IPS-NIHi7 (cell line): Measurements from ENCODE around the gene PAIP2B.

Experiments
- DNase-seq: peaks from one replicate; pipeline ENCODE4 v3.0.0; 2012; ENCODE audit warnings: mixed read lengths; ENCODE audit errors: extremely low spot score

The PAIP2B gene

GRCh38 chr2:71154279-71154678, 72.6 kb downstream of the PAIP2B start:
- DNase-seq, result no peak

DNA sequence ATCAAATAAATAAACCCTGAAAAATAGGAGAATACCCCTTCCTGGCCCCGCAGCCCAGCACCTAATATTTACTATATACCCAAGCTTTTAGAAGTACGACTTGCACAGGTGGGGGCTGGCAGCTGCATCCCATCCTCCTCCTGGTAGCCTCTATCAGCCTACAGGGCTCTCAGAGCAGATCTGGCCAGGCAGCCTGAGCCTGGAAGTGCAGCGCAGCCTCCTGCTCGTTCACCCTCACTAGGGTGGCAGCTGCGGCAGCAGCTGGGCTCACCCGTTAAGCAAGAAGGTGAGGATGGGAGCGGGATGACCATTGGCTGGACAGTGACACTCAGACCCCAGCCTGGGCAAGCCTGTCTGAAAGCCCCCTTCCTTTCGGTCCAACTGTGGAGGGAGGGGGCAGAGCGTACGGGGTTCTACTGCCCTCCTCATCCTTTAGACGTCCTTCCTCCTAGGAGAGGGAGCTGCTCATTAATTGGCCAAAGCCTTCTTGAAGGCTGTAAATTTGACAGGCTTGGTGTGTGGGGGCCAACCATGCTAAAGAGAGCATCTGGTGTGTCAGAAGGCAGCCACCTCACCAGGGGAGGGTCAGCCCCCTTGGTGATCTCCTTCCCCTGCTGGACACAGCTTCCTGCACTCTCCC, 73.2 kb downstream of the PAIP2B start:
- DNase-seq, result no peak

DNA sequence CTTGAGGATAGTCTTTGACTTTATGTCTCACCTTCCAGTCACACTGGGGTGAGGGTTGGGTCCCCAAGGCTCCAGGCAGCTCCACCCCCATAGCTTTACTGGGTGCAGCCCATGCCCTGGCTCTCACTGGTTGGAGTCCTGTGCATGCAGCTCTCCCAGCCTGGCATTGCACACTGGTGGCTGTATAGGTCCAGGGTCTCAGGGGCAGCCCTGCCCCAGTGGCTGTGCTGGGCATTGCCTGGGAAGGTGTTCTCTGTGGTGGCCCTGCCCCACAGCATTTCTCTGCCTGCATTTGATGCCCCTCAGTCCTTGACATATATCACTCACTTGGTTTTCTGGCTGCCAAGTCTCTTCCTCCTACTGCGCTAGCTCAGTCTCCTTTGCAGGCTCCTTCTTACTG, 75.3 kb downstream of the PAIP2B start:
- no peak for DNase-seq

DNA sequence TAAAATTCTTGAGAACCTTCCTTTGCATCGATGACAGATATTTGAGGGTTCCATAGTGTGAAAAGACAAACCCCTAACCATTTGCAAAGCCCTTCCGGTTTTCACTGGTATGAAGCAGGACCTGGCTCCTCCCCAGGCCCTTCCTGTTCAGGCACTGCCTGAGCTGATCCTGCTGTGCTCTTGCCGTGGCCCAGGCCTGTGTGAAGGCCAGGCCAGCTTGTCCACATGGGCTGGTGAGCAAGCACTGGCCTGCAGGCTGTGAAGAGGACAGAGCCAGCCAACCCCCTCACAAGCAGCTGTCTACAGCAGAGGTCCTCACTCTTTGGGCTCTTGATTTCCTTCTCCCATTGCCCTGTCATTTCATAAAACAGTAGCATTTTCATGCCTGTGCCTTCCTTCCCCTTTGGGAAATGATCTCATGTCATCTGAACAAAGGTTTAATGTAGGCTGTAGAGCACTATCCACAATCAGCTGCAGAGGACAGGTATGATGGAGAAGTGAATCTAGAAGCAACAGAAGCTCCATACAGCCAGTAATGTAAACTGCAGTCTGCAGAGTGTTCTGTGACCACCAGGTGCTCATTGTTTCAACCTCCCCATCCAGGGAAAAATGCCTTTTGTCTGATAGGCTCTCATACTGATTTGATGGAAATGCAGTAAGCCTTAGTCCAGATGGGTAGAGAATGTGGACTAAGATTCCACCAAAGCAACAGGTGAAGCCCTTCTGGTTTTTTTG, 76.7 kb downstream of the PAIP2B start:
- DNase-seq, result no peak

DNA sequence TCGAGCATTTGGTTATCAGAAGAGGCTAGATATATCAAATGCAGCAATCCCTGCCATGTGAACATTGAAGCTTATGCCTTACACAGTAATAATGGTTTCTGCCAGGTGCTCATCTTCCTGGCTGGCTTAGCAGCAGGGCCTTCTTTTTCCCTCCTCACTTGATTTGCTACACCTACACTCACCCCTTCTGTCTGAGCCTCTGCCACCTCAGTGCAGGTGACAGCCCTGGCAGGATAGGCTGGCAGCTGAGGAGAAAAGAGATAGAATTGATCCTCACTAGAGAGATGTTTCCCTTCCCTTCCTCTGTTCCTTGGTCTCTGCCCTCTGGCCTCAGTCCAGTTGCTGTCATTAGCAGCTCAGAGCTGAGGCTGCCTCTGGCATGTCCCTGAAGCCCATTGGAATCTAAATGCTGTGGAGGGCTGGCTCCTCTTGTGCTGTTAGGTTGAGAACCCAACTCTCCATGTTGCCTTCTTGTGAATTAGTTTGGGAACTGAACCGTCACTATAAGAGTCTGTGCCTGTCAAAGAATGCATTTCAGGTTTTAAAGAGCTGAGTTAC, 78.3 kb downstream of the PAIP2B start:
- DNase-seq, result no peak

DNA sequence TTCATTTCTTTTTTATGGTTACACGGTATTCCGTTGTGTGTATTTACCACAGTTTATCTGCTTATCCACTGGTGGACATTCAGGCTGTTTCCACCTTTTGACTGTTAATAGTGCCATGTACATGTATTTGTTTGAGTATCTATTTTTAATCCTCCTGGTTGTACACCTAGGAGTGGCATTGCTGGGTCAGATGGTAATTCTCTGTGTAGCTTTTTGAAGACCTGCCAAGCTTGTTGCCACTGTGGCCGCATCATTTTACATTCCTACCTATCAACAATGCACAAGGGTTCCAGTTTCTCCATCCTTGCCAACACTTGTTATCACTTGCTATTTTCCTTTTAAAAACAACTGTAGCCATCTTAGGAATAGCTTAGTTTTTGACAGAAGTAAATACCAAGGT, 83.1 kb downstream of the PAIP2B start:
- DNase-seq, result no peak

- no peak for DNase-seq
These were observed 90.7 kb downstream of the PAIP2B start for GRCh38 chr2:71136174-71136573.

DNA sequence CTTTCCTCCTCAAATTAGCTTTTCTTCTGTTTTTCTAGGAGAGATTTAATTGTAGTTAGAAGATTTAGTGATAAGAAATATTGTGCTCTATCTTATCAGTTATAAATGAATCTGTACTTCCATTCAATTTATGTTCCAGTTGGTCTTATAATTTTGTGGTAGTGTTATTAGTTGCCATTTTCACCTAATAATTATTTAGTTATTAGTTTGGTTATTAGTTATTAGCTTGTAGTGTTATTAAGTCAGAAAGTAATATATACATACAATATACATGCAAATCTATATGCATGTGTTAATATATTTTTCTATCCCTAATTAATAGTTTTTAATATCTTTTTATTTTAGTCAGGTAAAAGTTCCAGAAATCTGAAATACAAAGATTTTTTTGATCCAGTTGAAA, 93.3 kb downstream of the PAIP2B start:
- DNase-seq, result no peak
